ENCODE measurements around the gene SHLD1.
"Not testable (repeated sequence)": the region's sequence is repeated elsewhere in the genome, so short reads cannot be mapped to it uniquely, and the experiment has no call there.

The SHLD1 gene

GRCh38 chr20:5784735-5785134 lies 34.5 kb downstream of the SHLD1 start:
- H3K27ac Mint-ChIP-seq, result peak overlapping the region; percentile 8
- H3K4me1 Mint-ChIP-seq (ENCODE audit: low read depth), result peaks cover 6% of the 10 kb centered on the region
- no peaks in the 10 kb centered on the region for H3K27me3 Mint-ChIP-seq
- H3K9me3 Mint-ChIP-seq, result no peaks in the 10 kb centered on the region
- peaks cover 15% of the 10 kb centered on the region for H3K36me3 Mint-ChIP-seq (ENCODE audit: low read depth)
- no peak overlapping the region for H3K4me3 Mint-ChIP-seq

DNA sequence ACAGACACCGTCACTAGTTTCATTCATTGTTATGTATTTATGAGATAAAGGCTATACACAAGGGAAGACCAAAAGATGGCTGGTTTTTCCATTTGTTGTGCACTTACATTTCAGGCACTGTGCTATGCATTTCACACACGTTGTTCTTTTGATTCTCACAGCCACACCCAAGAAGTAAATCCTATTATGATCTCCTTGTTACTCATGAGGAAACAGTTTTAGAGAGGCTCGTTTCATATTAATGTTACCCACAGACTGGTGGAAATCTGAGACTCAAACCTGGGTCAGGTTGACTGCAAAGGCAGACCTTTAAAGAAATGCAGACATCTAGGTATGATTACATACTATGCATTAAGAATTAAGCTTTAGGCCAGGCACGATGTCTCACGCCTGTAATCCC lies 34.9 kb downstream of the SHLD1 start:
- Mint-ChIP-seq H3K27me3 (no peaks in the 10 kb centered on the region), H3K4me1 (ENCODE audit: low read depth) (peaks cover 6% of the 10 kb centered on the region), H3K4me3 (no peak overlapping the region), H3K27ac (peak overlapping the region; percentile 8), H3K9me3 (no peaks in the 10 kb centered on the region), H3K36me3 (ENCODE audit: low read depth) (peaks cover 15% of the 10 kb centered on the region)

GRCh38 chr20:5786930-5787795 lies 37.0 kb downstream of the SHLD1 start:
- Mint-ChIP-seq H3K4me1 (ENCODE audit: low read depth) (no peaks in the 10 kb centered on the region), H3K4me3 (no peak overlapping the region), H3K27me3 (no peaks in the 10 kb centered on the region), H3K27ac (no peak overlapping the region), H3K9me3 (no peaks in the 10 kb centered on the region), H3K36me3 (ENCODE audit: low read depth) (peaks cover 12% of the 10 kb centered on the region)

DNA sequence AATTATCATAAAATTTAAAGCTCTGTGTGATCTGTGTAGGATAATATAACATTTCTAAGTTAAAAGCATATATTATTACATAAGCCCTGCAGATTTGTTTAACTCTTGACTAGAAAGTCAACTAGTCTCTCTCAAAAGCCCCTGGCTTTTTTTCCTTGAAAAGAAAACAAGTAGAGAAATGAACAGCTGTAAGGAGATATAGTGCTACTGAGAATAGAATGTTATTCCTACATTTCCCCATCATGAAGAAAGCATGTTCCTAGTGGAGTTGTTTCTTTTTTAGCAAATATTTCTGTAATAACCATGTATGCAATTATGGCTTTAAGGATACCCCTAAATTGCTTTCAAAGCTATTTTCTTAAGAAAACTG lies 37.6 kb downstream of the SHLD1 start:
- Mint-ChIP-seq H3K36me3 (ENCODE audit: low read depth) (peaks cover 12% of the 10 kb centered on the region), H3K27ac (no peak overlapping the region), H3K9me3 (no peaks in the 10 kb centered on the region), H3K4me1 (ENCODE audit: low read depth) (no peaks in the 10 kb centered on the region), H3K27me3 (no peaks in the 10 kb centered on the region), H3K4me3 (no peak overlapping the region)

- Mint-ChIP-seq H3K36me3 (ENCODE audit: low read depth) (peaks cover 12% of the 10 kb centered on the region), H3K9me3 (no peaks in the 10 kb centered on the region), H3K4me1 (ENCODE audit: low read depth) (no peaks in the 10 kb centered on the region), H3K27ac (no peak overlapping the region), H3K4me3 (no peak overlapping the region), H3K27me3 (no peaks in the 10 kb centered on the region)
These were observed 38.2 kb downstream of the SHLD1 start for GRCh38 chr20:5788385-5788895.

GRCh38 chr20:5789827-5790226 lies 39.6 kb downstream of the SHLD1 start:
- H3K36me3 Mint-ChIP-seq (ENCODE audit: low read depth), result peaks cover 16% of the 10 kb centered on the region
- no peak overlapping the region for H3K27ac Mint-ChIP-seq
- no peaks in the 10 kb centered on the region for H3K4me1 Mint-ChIP-seq (ENCODE audit: low read depth)
- no peaks in the 10 kb centered on the region for H3K27me3 Mint-ChIP-seq
- no peak overlapping the region for H3K4me3 Mint-ChIP-seq
- no peaks in the 10 kb centered on the region for H3K9me3 Mint-ChIP-seq

- Mint-ChIP-seq H3K27me3 (no peaks in the 10 kb centered on the region), H3K9me3 (no peaks in the 10 kb centered on the region), H3K4me1 (ENCODE audit: low read depth) (peaks cover 5% of the 10 kb centered on the region), H3K4me3 (no peak overlapping the region), H3K27ac (no peak overlapping the region), H3K36me3 (ENCODE audit: low read depth) (peaks cover 6% of the 10 kb centered on the region)
These were observed 43.7 kb downstream of the SHLD1 start for GRCh38 chr20:5793916-5794315.

DNA sequence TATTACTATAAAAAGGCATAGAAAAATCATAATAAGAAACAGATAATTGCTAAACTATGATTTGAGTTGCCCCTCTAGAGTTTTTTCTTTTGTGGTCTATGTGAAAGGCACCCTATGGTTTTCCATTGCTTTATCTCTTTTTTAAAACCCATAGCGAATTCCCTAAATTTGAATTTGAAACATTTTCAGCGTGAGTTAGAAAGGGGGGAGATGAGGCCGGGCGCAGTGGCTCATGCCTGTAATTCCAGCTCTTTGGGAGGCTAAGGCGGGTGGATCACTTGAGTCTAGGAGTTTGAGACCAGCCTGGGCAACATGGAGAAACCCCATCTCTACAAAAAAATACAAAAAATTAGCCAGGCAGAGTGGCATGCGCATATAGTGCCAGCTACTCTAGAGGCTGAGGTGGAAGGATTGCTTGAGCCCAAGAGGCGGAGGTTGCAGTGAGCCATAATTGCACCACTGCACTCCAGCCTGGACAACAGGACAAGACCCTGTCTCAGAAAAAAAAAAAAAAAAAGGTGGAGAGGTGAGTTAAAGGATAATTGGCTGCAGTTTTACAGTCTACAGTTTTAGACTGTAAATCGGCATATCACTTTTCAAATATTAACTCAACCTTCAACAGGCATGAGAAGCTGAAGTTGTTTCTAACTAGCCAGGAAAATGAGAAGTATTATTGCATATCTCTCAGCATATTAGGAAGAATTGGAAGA lies 46.3 kb downstream of the SHLD1 start:
- Mint-ChIP-seq H3K27ac (no peak overlapping the region), H3K9me3 (no peaks in the 10 kb centered on the region), H3K36me3 (ENCODE audit: low read depth) (peaks cover 6% of the 10 kb centered on the region), H3K4me3 (no peak overlapping the region), H3K4me1 (ENCODE audit: low read depth) (peaks cover 5% of the 10 kb centered on the region), H3K27me3 (no peaks in the 10 kb centered on the region)

- Mint-ChIP-seq H3K36me3 (ENCODE audit: low read depth) (peaks cover 9% of the 10 kb centered on the region), H3K27me3 (no peaks in the 10 kb centered on the region), H3K4me1 (ENCODE audit: low read depth) (peaks cover 5% of the 10 kb centered on the region), H3K9me3 (no peaks in the 10 kb centered on the region), H3K4me3 (no peak overlapping the region), H3K27ac (no peak overlapping the region)
These were observed 47.0 kb downstream of the SHLD1 start for GRCh38 chr20:5797165-5797564.

GRCh38 chr20:5797843-5798462 lies 47.8 kb downstream of the SHLD1 start:
- H3K4me3 Mint-ChIP-seq, result no peak overlapping the region
- peaks cover 5% of the 10 kb centered on the region for H3K4me1 Mint-ChIP-seq (ENCODE audit: low read depth)
- peaks cover 14% of the 10 kb centered on the region for H3K36me3 Mint-ChIP-seq (ENCODE audit: low read depth)
- no peak overlapping the region for H3K27ac Mint-ChIP-seq
- H3K9me3 Mint-ChIP-seq, result no peaks in the 10 kb centered on the region
- H3K27me3 Mint-ChIP-seq, result no peaks in the 10 kb centered on the region

DNA sequence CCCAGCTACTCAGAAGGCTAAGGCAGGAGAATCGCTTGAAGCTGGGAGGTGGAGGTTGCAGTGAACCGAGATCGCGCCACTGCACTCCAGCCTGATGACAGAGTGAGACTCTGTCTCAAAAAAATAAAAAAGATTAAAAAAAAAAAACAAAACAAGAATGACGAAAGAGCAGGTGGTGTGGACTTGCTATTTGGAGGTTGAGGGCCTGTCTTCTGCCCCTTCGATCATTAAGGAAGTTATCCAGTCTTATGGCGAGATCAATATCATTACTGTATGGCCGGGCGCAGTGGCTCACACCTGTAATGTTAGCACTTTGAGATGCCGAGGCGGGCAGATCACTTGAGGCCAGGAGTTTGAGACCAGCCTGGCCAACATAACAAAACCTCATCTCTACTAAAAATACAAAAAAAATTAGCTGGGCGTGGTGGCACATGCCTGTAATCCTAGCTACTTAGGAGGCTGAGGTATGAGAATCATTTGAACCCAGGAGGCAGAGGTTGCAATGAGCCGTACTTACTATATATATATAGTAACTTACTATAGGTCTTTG lies 53.6 kb downstream of the SHLD1 start:
- not testable (repeated sequence) for H3K9me3 Mint-ChIP-seq; H3K4me1 Mint-ChIP-seq (ENCODE audit: low read depth); H3K4me3 Mint-ChIP-seq; H3K27ac Mint-ChIP-seq; H3K27me3 Mint-ChIP-seq
- H3K36me3 Mint-ChIP-seq (ENCODE audit: low read depth), result peaks cover 11% of the 10 kb centered on the region

GRCh38 chr20:5806457-5807263 lies 56.5 kb downstream of the SHLD1 start:
- H3K27ac Mint-ChIP-seq, result peak overlapping the region; percentile 23
- no peaks in the 10 kb centered on the region for H3K27me3 Mint-ChIP-seq
- H3K36me3 Mint-ChIP-seq (ENCODE audit: low read depth), result peaks cover 11% of the 10 kb centered on the region
- no peaks in the 10 kb centered on the region for H3K4me1 Mint-ChIP-seq (ENCODE audit: low read depth)
- no peaks in the 10 kb centered on the region for H3K9me3 Mint-ChIP-seq
- H3K4me3 Mint-ChIP-seq, result no peak overlapping the region

DNA sequence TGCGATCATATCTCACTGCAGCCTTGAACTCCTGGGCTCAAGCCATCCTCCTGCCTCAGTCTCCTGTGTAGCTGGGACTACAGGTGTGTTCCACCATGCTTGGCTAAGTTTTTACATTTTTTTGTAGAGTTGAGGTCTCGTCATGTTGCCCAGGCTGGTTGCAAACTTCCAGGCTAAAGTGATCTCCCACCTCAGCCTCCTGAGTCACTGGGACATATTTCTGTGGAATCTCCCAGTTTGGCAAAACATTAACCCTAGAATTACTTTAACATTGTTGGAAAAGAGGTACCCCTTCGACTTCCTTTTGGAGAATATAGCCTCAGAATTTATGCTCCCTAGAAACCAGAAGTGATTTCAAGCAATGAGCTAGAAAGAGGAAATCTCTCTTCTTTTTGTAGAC lies 57.2 kb downstream of the SHLD1 start:
- Mint-ChIP-seq H3K27ac (no peak overlapping the region), H3K4me1 (ENCODE audit: low read depth) (no peaks in the 10 kb centered on the region), H3K4me3 (no peak overlapping the region), H3K27me3 (no peaks in the 10 kb centered on the region), H3K36me3 (ENCODE audit: low read depth) (peaks cover 5% of the 10 kb centered on the region), H3K9me3 (no peaks in the 10 kb centered on the region)

- no peaks in the 10 kb centered on the region for H3K4me1 Mint-ChIP-seq (ENCODE audit: low read depth)
- H3K27me3 Mint-ChIP-seq, result no peaks in the 10 kb centered on the region
- H3K36me3 Mint-ChIP-seq (ENCODE audit: low read depth), result peaks cover 3% of the 10 kb centered on the region
- no peak overlapping the region for H3K27ac Mint-ChIP-seq
- H3K9me3 Mint-ChIP-seq, result no peaks in the 10 kb centered on the region
- H3K4me3 Mint-ChIP-seq, result no peak overlapping the region
These were observed 58.7 kb downstream of the SHLD1 start for GRCh38 chr20:5808901-5809300.

All from stimulated activated naive CD8-positive, alpha-beta T cell treated with anti-CD3 and anti-CD28 coated beads, Interleukin-15, Interleukin-2, amounts not matched to agents 100 ng/mL and 50 ng/mL, for 24 hours (primary cell).